GM21786 (cell line): ENCODE data around the gene ATP1A1.

Experiments used
- ATAC-seq: cut with Tn5 transposase; IDR thresholded peaks from one replicate; pipeline ENCODE4 v1.9.1; 2021; ENCODE audit not compliant: unreplicated experiment

The ATP1A1 gene

GRCh38 chr1:116372651-116373430 is at the start of gene ATP1A1:
Gene ATP1A1, plus strand, starts transcription at chr1:116373244. Its CDS starts 268 bp downstream, at chr1:116373512.
- peak; percentile 52 for ATAC-seq

GRCh38 chr1:116323491-116323890 is 49.6 kb upstream of the ATP1A1 start:
- ATAC-seq = no peak

- no peak for ATAC-seq
Measured at GRCh38 chr1:116324411-116324810, 48.6 kb upstream of the ATP1A1 start.

- no peak for ATAC-seq
Measured at GRCh38 chr1:116325104-116325503, 47.9 kb upstream of the ATP1A1 start.

- no peak for ATAC-seq
Measured at GRCh38 chr1:116325922-116326321, 47.1 kb upstream of the ATP1A1 start.

- ATAC-seq = no peak
Measured at GRCh38 chr1:116326486-116326885, 46.6 kb upstream of the ATP1A1 start.

- no peak for ATAC-seq
Measured at GRCh38 chr1:116328671-116329070, 44.4 kb upstream of the ATP1A1 start.

- ATAC-seq = no peak
Measured at GRCh38 chr1:116329524-116330341, 43.3 kb upstream of the ATP1A1 start.

- no peak for ATAC-seq
Measured at GRCh38 chr1:116330342-116330652, 42.7 kb upstream of the ATP1A1 start.

GRCh38 chr1:116330846-116331245 is 42.2 kb upstream of the ATP1A1 start:
- no peak for ATAC-seq

- no peak for ATAC-seq
Measured at GRCh38 chr1:116331523-116331922, 41.5 kb upstream of the ATP1A1 start.

GRCh38 chr1:116332451-116332850 is 40.6 kb upstream of the ATP1A1 start:
- no peak for ATAC-seq

- no peak for ATAC-seq
Measured at GRCh38 chr1:116333171-116334014, 39.7 kb upstream of the ATP1A1 start.

- no peak for ATAC-seq
Measured at GRCh38 chr1:116334015-116334547, 39.0 kb upstream of the ATP1A1 start.

GRCh38 chr1:116334868-116335635 is 38.0 kb upstream of the ATP1A1 start:
- ATAC-seq = no peak

- ATAC-seq = no peak
Measured at GRCh38 chr1:116335850-116336624, 37.0 kb upstream of the ATP1A1 start.

GRCh38 chr1:116337398-116337797 is 35.6 kb upstream of the ATP1A1 start:
- ATAC-seq = no peak

GRCh38 chr1:116338400-116338799 is 34.6 kb upstream of the ATP1A1 start:
- ATAC-seq = no peak

- ATAC-seq = no peak
Measured at GRCh38 chr1:116340506-116341231, 32.4 kb upstream of the ATP1A1 start.
